Measurements from ENCODE around the gene ODAD3. TPM values are rescaled to one million over a fixed set of nuclear protein-coding genes. Genes with fewer than 3 reads are reported as not detected.
"Not testable (repeated sequence)": the region's sequence is repeated elsewhere in the genome, so short reads cannot be mapped to it uniquely, and the experiment has no call there.

The ODAD3 gene
- total and polyA plus RNA-seq, 5 donors: 1.0 to 1.2 (median 1.0) TPM

DNA sequence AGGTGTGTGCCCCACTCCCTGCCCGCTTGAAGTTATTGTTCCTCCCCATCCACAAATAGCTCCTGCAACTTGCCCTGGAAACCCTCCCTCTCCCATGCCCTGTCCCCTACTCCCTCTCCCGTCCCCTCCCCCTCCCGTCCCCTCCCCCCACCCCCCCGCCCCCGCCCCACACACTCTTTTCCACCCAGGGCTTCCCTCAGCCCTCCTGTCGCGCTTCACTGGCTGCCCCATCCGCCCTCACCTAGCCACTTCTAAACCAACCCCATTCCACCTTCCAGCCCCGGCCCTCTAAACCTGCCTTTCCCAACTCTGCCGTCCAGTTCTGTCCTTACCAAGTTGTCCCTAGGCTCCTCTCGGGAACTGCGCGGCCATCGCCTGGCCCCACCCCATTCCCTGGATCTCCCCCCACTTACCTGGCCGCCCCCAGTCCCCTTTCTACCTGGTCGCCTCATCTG, 16.8 kb downstream of the ODAD3 start:
- ATAC-seq: no peak
- Histone ChIP-seq H3K27ac (ENCODE audit: low read length) (no peak overlapping the region), H3K9me3 (ENCODE audit: control insufficient read depth, low read length) (no peaks in the 10 kb centered on the region), H3K27me3 (ENCODE audit: control insufficient read depth, insufficient read depth) (no peaks in the 10 kb centered on the region), H3K4me3 (ENCODE audit: low read length) (peak overlapping the region; percentile 51), H3K4me1 (ENCODE audit: control insufficient read depth, insufficient read depth, low read length) (no peaks in the 10 kb centered on the region)
- 11% methylated on average over 16 of the region's 16 CpGs for WGBS
- intact Hi-C loops (cut with DNase I): no loop called here
- DNase-seq: peak in 1 of 3 donors; percentile 19

DNA sequence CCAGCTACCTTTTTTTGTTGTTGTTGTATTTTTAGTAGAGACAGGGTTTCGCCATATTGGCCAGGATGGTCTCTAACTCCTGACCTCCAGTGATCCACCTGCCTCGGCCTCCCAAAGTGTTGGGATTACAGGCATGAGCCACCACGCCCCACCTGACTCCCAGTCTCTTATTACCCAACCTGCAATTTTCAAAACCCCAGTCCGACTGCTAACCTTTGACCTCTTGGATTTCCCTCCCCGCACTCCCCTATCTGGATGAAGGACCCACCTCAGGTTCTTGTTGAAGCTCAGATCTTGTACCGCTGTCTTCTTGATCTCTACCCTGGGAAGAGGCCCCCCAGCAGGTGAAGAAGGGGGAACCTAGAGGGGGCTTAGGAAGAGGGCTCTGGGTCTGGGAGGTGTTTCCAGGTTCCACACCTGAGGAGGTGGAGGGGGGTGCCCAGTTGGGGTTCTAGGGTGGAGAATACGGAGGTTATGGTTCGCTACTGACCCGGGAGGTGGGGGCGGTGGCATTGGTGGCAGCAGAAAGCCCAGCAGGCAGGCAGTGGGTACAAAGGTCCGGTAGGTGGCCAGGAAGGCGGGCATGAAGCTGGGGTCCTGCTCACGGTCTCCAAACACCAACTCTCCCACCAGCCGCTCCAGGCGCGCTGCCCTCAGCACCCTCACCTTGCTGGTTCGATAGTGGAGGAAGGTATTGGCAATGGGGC, 18.4 kb downstream of the ODAD3 start:
- no peaks in the 10 kb centered on the region for H3K27me3 ChIP-seq (ENCODE audit: control insufficient read depth, insufficient read depth)
- DNase-seq (peak in 2 of 3 donors; percentile 2 to 16), ATAC-seq (no peak)
- no peak overlapping the region for H3K4me3 ChIP-seq (ENCODE audit: low read length)
- H3K9me3 ChIP-seq (ENCODE audit: control insufficient read depth, low read length): no peaks in the 10 kb centered on the region
- no peak overlapping the region for H3K27ac ChIP-seq (ENCODE audit: low read length)
- 93% methylated on average over 17 of the region's 17 CpGs for WGBS
- intact Hi-C loops (cut with DNase I): no loop called here
- H3K4me1 ChIP-seq (ENCODE audit: control insufficient read depth, insufficient read depth, low read length): no peaks in the 10 kb centered on the region

DNA sequence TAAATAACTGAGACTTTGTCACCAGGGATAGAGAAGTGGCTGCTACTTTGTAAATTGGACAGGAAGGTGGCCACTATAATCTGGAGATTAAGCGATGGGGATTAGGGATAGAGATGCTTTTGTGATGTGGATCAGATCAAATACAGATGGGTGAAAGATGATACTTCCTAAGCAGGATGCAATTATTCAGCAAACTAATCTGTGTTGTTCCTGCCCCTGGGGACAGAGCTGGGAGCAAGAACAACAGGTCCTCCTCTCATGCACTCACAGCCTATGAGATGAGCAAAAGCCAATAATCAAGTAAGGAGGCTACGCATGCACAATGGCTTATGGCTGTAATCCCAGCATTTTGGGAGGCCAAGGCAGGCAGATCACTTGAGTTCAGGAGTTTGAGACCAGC, 20.4 kb downstream of the ODAD3 start:
- no peak overlapping the region for H3K27ac ChIP-seq (ENCODE audit: low read length)
- no peaks in the 10 kb centered on the region for H3K9me3 ChIP-seq (ENCODE audit: control insufficient read depth, low read length)
- no peaks in the 10 kb centered on the region for H3K4me1 ChIP-seq (ENCODE audit: control insufficient read depth, insufficient read depth, low read length)
- H3K4me3 ChIP-seq (ENCODE audit: low read length): no peak overlapping the region
- no peaks in the 10 kb centered on the region for H3K27me3 ChIP-seq (ENCODE audit: control insufficient read depth, insufficient read depth)
- intact Hi-C loops (cut with DNase I): no loop called here
- no peak for ATAC-seq
- peak in 1 of 3 donors; percentile 30 for DNase-seq
- WGBS: 87% methylated on average over 2 of the region's 2 CpGs

DNA sequence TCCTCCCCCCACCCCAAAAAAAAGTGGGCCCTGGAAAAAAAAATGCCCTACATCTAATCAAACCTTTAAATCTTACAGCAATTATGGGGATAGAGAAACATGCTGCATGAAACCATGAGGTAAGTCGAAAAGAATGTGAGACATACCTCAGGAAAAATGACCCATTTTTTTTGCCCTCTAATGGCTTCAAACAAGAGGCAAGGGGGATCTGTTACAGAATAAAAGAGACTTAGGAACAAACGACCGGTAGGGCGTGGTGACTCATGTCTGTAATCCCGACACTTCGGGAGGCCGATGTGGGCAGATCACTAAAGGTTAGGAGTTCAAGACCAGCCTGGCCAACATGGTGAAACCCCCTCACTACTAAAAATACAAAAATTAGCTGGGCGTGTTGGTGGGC, 24.2 kb downstream of the ODAD3 start:
- intact Hi-C loops (cut with DNase I): no loop called here
- Histone ChIP-seq H3K4me3 (ENCODE audit: low read length) (no peak overlapping the region), H3K27me3 (ENCODE audit: control insufficient read depth, insufficient read depth) (no peaks in the 10 kb centered on the region), H3K4me1 (ENCODE audit: control insufficient read depth, insufficient read depth, low read length) (no peaks in the 10 kb centered on the region), H3K27ac (ENCODE audit: low read length) (no peak overlapping the region), H3K9me3 (ENCODE audit: control insufficient read depth, low read length) (no peaks in the 10 kb centered on the region)
- whole genome bisulfite sequencing: 69% methylated on average over 8 of the region's 8 CpGs
- DNase-seq: no peak
- no peak for ATAC-seq

DNA sequence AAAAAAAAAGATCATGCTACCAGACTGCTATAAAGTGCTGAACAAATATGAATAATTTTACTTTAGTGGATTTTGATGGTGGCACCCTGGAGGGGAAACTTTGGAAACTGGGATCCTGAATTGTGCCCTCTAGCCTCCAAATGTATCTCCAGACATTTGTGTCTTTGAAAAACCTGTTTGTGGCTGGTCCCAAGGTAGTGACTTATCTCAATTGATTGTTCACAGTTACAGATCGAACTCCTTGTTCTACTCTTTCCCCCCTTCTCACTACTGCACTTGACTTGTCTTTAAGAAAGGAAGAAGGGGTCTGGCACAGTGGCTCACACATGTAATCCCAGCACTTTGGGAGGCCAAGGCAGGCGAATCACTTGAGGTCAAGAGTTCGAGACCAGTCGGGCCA, 26.3 kb downstream of the ODAD3 start:
- no peak overlapping the region for H3K27ac ChIP-seq (ENCODE audit: low read length)
- no peaks in the 10 kb centered on the region for H3K27me3 ChIP-seq (ENCODE audit: control insufficient read depth, insufficient read depth)
- intact Hi-C loops (cut with DNase I): no loop called here
- no peaks in the 10 kb centered on the region for H3K9me3 ChIP-seq (ENCODE audit: control insufficient read depth, low read length)
- H3K4me1 ChIP-seq (ENCODE audit: control insufficient read depth, insufficient read depth, low read length): no peaks in the 10 kb centered on the region
- DNase-seq (no peak), ATAC-seq (no peak)
- no peak overlapping the region for H3K4me3 ChIP-seq (ENCODE audit: low read length)
- WGBS: 86% methylated on average over 4 of the region's 4 CpGs

DNA sequence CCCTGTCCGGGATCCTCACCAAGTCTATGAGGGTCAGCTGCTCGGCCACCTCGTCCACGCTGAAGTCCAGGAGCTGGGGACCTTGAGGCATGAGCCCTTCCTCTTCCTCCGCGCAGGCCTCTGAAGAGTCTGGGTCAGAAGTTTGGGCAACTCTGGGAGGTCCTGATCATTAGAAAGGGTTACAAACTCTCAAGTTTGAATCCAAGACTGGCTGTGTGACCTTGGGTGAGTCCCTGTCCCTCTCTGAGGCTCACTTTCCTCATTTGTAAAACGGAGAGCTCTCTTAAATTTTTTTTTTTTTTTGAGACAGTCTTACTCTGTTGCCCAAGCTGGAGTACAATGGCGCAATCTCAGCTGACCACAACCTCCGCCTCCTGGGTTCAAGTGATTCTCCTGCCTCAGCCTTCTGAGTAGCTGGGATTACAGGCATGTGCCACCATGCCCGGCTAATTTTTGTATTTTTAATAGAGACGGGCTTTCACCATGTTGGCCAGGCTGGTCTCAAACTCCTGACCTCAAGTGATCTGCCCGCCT, 28.2 kb downstream of the ODAD3 start:
- intact Hi-C loops (cut with DNase I); H3K9me3 ChIP-seq (ENCODE audit: control insufficient read depth, low read length); H3K27ac ChIP-seq (ENCODE audit: low read length); H3K27me3 ChIP-seq (ENCODE audit: control insufficient read depth, insufficient read depth); ATAC-seq; H3K4me3 ChIP-seq (ENCODE audit: low read length); H3K4me1 ChIP-seq (ENCODE audit: control insufficient read depth, insufficient read depth, low read length): not testable (repeated sequence)
- peak in 1 of 3 donors; percentile 48 for DNase-seq
- 73% methylated on average over 12 of the region's 12 CpGs for WGBS

DNA sequence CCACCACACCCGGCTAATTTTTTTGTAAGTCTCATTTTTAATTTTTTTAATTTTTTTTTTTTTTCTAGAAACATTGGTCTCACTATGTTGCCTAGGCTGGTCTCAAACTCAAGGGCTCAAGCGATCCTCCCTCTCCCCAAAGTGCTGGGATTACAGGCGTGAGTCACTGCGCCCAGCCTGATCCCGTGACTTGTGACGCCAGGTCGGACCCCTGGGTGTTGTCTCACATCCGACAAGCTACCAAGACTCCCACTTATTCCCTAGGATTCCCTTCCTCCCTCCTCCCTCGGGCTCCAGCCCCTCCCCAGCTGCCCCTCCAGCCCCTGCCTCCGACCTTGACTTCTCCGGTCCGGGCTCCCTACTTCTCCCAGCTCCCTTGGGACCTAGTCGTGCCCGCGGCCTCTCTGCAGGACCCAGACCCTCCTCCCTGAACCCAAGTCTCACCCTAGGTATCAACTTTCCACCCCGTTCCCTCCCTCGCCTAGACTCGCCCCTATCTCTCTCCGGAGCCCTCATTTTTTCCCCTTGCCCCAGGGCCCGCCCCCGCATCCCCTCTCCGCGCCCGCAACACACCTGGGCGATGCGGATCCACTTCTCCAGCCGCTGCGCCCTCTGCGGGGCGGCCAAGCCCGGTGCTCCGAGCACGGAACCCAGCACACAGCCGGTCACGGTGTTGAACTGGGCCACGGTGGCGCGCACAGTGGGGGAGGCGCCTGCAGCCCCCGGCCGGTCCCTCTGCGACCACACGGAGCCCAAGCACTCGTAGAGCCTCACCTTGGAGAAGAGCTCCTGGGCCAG, 28.9 kb downstream of the ODAD3 start:
- ATAC-seq (peak; percentile 42 to 56), DNase-seq (peak in 2 of 3 donors; percentile 59 to 63)
- WGBS: 31% methylated on average over 44 of the region's 44 CpGs
- Histone ChIP-seq H3K27me3 (ENCODE audit: control insufficient read depth, insufficient read depth) (no peaks in the 10 kb centered on the region), H3K4me1 (ENCODE audit: control insufficient read depth, insufficient read depth, low read length) (no peaks in the 10 kb centered on the region), H3K9me3 (ENCODE audit: control insufficient read depth, low read length) (no peaks in the 10 kb centered on the region), H3K27ac (ENCODE audit: low read length) (no peak overlapping the region), H3K4me3 (ENCODE audit: low read length) (no peak overlapping the region)
- intact Hi-C loops (cut with DNase I): no loop called here

DNA sequence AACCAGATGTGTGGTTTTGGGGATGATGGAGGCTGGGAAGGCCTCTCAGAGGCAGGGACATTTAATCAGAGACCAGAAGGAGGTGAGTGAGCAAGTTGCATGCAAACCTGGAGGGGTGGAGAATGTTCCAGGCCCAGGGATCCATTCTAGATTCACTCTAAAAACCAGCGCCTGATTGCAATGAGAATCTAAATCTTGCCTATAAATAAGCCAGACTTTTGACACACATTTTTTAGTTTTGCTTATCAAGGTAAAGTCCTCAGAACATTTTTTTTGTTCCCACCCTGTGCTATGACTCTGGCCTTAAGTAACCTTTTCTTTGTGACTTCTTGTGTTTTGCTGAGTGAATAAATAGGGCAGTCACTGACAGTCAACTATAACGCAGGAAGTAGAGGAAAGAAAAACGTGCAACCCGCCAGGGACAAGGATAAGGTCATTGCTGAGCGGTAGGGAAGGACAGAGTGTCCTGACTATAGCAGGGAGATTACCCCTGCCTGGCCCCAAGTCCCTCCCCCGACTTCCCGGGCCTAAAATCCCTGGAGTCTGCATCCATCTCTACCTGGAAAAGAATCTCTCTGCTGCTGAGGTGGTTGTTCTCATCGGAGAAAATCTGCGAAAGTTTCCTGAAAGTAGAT, 30.2 kb downstream of the ODAD3 start:
- H3K27ac ChIP-seq (ENCODE audit: low read length): no peak overlapping the region
- H3K9me3 ChIP-seq (ENCODE audit: control insufficient read depth, low read length): no peaks in the 10 kb centered on the region
- H3K4me3 ChIP-seq (ENCODE audit: low read length): no peak overlapping the region
- ATAC-seq: peak; percentile 55 to 82
- intact Hi-C loops (cut with DNase I): no loop called here
- WGBS: 46% methylated on average over 9 of the region's 9 CpGs
- no peak for DNase-seq
- no peaks in the 10 kb centered on the region for H3K4me1 ChIP-seq (ENCODE audit: control insufficient read depth, insufficient read depth, low read length)
- H3K27me3 ChIP-seq (ENCODE audit: control insufficient read depth, insufficient read depth): no peaks in the 10 kb centered on the region

DNA sequence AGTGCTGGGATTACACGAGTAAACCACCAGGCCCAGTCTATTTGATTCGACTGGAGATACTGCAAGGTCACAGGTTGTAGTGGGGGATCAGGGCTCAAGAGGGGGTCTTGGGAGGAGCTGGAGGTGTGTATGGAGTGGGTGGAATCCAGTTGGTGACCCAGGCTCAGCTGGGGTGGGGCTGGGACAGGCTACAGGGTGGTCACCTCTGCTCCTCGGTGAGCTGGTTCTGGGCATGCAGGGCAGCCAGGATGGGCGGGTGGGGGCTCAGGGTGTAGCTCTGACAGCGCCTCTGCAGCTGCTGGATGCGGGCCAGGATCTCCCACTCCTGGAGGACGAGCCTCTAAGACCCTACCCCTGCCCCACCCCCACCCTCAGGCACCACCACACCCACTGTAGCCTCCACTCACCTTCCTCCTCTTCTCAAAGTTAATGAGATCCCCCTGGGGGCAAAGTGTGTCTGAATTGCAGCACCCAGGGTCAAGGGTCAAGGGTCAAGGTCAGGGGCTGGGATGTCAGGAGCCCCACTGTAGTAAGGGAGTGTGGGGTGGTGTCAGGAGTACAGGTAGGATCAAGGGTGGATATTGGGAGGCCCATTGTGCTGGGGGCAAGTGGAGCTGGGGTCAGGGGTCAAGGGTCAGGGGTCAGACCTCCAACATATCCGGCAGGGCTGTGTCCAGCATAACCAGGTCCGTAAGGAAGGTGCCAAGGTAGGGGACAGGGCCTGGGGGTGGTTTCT, 32.9 kb downstream of the ODAD3 start:
- peak in 1 of 3 donors; percentile 55 for DNase-seq
- Histone ChIP-seq H3K4me1 (ENCODE audit: control insufficient read depth, insufficient read depth, low read length) (no peaks in the 10 kb centered on the region), H3K4me3 (ENCODE audit: low read length) (no peak overlapping the region), H3K9me3 (ENCODE audit: control insufficient read depth, low read length) (no peaks in the 10 kb centered on the region), H3K27ac (ENCODE audit: low read length) (no peak overlapping the region), H3K27me3 (ENCODE audit: control insufficient read depth, insufficient read depth) (no peaks in the 10 kb centered on the region)
- intact Hi-C loops (cut with DNase I): no loop called here
- 77% methylated on average over 9 of the region's 9 CpGs for WGBS
- no peak for ATAC-seq

DNA sequence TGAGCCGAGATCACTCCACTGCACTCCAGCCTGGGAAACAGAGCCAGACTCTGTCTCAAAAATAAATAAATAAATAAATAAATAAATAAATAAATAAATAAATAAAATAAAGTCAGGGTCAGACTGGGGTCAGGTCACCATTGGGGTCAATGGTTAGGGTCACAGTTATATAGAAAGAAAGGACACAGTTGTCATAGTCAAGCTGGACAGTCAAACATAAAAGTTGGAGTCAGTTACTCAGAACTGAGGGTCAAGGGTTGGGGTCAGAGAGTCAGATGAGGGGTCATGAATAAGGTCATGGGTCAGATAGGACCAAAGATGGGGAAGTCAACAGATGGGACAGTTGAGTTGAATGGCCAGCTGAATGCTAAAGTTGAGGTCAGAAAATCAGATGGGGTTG, 34.1 kb downstream of the ODAD3 start:
- Histone ChIP-seq H3K4me3 (ENCODE audit: low read length) (no peak overlapping the region), H3K27me3 (ENCODE audit: control insufficient read depth, insufficient read depth) (no peaks in the 10 kb centered on the region), H3K9me3 (ENCODE audit: control insufficient read depth, low read length) (no peaks in the 10 kb centered on the region), H3K27ac (ENCODE audit: low read length) (no peak overlapping the region), H3K4me1 (ENCODE audit: control insufficient read depth, insufficient read depth, low read length) (no peaks in the 10 kb centered on the region)
- intact Hi-C loops (cut with DNase I): no loop called here
- no peak for DNase-seq
- 90% methylated on average over 1 of the region's 1 CpG for WGBS
- ATAC-seq: no peak

Data from right cardiac atrium (tissue), 5 donors.